KOPT-K1 (cell line): ENCODE measurements around the gene KCNQ4.

ENCODE experiments used
- H3K27ac ChIP-seq: fragments of 200-600 bp; sonication (generic); 2 replicates; pipeline ENCODE4 v1.5.1; 2016; ENCODE audit warnings: antibody characterized with exemption, mild to moderate bottlenecking, low read depth, low read length; ENCODE audit not compliant: poor library complexity, severe bottlenecking
- H3K36me3 ChIP-seq: fragments of 200-600 bp; sonication (generic); 2 replicates; pipeline ENCODE4 v1.5.1; 2017; ENCODE audit warnings: antibody characterized with exemption, mild to moderate bottlenecking, low read length, moderate library complexity; ENCODE audit not compliant: insufficient read depth
- H3K9me3 ChIP-seq: fragments of 200-600 bp; sonication (generic); 2 replicates; pipeline ENCODE4 v1.5.1; 2017; ENCODE audit warnings: antibody characterized with exemption, low read length, mild to moderate bottlenecking; ENCODE audit not compliant: insufficient read depth, poor library complexity, severe bottlenecking

The KCNQ4 gene

DNA sequence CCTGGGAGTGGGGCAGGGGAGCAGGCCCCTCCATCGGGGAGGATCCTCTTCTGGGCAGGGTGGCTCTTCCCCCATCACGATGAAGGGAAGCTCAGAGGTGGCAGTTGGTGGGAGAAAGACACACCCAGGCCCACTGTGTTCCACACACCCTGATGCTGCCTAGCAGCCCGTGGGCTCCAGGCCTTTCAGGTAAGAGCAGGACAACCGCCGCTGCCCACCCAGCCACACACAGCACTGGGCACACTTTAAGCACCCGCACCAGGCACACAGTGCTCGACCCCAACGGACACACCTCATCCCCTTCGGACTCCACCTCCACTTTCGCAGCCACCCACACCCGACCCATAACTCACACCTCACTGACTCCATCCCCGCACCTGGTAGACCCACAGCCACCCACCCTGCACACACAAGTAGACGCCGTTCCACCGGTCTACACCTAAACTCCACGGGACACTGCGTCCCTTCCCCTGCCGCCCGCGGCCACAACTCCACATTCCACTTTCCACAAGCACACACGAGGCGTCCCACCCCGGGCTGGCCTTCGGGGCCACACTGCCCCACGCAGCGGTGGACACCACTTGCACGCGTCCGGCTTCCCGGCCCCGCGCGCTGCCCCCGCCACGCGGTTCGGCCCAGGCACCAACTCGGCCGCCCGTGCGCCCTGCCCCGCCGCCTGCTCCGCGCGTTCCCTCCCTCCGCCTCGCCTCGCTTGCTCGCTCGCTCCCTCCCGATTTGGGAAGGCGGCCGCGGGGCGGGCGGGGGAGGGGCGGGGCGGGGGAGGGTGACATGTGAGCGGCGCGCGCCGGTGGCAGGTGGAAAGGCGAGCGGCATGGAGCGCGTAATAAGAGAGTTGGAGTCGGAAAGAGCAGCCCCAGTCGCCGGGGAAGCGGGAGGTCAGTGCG, at the start of gene KCNQ4:
Gene KCNQ4, plus strand, starts transcription at position 787 of the 905 bp plus-strand sequence. CDS start 307 bp downstream, outside the sequence.
- Histone ChIP-seq H3K36me3 (no peaks in the 10 kb centered on the region), H3K9me3 (no peaks in the 10 kb centered on the region), H3K27ac (no peak within 1 kb of the TSS)

DNA sequence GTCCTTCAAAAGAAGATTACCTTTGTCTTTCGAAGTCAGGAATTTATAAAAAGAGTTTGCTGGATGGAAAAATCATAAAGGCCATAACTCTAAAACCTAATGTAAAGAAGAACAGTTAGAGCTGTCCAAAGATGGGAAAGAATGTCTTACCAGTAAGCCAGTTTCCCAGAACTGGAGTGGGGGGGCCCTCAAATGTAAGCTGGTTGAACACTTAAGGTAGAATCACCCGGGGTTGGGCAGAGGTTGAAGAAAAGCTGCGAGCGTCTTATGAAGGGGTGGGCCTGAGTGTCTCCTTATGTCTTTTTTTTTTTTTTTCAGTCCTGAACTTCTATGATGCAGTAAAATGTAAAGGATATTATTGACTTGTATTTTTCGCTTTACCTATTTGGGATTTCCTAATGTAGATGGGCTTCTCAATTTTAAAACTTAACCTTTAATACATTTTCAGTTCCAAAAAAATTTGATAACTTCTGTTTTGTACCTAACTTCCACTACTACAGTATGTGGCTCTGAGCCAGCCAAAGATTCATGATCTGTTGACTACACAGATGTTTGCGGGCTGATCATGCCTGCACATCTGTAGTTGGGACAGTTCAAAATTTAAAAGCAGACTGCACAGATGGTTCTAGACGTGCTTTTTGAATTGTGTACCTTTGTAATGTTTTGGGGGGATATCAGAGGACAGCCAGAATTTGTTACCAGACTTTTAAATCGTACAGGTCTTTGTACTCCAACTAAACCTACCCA, 48.5 kb upstream of the KCNQ4 start:
- H3K9me3 ChIP-seq: no peaks in the 10 kb centered on the region
- peaks cover 29% of the 10 kb centered on the region for H3K36me3 ChIP-seq
- H3K27ac ChIP-seq: no peak overlapping the region

DNA sequence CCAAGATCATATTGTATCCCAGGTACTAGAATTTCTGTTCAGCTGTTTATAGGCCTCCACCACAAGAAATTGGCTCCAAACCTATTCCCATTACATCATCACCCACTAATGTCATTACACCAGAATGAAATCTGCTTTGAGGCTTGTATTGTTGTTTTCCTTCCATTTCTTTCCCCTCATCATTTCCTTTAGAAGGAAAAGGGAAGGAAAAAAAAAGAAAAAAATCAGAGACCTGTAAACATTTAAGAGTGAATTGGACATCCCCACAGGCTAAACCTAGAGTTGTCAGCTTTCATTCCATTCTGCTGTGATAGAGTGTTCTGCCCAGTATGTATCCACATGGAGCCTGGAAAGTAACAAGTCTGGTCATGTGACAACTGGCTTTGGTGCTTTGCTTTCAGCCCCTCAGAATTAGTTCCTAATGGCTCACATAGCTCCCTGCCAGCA, 47.5 kb upstream of the KCNQ4 start:
- Histone ChIP-seq H3K27ac (no peak overlapping the region), H3K9me3 (no peaks in the 10 kb centered on the region)

DNA sequence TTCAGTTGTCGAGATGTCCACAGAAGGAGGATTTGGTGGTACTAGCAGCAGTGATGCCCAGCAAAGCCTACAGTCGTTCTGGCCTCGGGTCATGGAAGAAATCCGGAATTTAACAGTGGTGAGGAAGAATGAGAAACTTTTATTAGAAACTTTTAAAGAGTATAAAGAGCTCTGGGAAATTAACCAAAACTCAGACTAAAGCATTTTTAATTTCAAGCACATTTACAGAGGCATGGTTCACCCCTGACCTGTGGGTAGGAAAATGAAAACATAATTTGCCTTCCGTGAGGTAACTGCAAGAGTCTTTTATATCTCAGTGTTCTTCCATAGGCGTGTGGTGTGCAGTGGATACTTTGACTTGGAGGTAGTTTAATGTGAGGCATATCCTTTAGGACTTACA, 44.8 kb upstream of the KCNQ4 start:
- peaks cover 57% of the 10 kb centered on the region for H3K36me3 ChIP-seq
- H3K9me3 ChIP-seq: no peaks in the 10 kb centered on the region
- H3K27ac ChIP-seq: no peak overlapping the region

More for the DNA sequence above, 47.5 kb upstream of the KCNQ4 start:
- peaks cover 30% of the 10 kb centered on the region for H3K36me3 ChIP-seq

DNA sequence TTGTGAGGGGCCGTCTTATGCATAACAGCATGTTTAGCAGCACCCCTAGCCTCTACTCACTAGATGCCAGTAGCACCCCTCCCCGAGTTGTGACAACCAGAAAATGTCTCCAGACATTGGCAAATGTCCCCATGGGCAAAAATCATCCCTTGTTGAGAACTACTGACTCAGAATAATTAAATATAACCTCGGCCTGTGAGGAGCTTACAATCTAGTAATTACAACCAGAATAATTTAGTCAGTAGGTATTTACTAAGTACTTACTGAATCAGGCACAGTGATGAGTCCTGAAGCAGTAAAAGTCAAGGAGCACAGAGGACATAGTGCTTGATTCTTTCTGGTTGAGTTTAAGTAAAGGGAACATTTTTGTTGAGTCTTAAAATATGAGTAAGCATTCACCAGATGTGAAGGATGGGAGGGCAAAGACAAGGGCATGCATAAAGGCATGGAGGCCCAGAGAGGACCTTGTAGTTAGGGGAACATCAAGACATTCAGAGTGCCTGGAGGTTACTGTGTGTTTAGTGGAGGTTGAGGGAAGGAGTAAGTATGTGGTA, 44.1 kb upstream of the KCNQ4 start:
- Histone ChIP-seq H3K27ac (no peak overlapping the region), H3K9me3 (no peaks in the 10 kb centered on the region), H3K36me3 (peaks cover 64% of the 10 kb centered on the region)

DNA sequence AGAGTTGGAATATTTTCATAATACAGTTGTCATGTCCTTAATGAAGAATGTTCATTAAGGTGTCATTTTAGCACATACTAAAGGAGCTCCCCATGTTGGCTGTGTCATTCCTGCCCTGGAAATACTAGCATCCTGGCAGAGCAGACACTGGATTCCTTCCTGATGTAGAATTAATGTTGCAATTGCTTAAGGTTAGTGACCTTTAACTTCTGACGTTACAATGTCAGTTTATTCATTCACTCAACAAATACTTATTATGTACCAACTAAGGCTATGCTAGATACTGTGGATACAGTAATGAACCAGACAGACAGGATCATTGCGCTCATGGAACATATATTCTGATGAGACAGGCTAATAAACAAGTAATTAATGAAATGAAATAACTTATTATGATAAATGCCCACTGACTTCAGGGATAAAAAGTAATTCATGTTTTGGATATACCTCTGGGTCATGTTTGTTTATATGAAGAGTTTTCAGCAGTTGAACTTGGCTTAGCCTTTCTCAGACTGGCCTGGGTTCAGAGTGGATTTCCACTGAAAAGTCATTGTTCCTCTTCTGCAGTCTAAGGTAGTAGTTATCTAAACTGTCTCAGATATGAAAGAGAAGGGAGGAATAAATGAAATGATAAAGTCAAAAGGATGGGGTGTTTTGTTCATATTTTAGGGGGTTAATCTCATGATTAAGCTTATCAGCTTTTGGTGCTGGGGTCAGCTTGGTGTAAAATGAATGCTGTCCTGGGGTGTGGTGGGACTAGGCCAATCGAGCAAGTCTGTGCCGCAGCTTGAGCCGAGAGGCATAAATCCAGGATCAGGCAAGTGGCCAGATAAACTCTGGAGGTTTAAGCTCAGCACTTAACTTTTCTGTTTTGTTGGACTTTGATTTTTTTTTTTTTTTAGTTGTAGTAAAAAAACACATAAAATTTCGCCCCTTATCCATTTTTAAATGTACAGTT, 43.3 kb upstream of the KCNQ4 start:
- Histone ChIP-seq H3K27ac (no peak overlapping the region), H3K36me3 (peaks cover 72% of the 10 kb centered on the region), H3K9me3 (no peaks in the 10 kb centered on the region)

DNA sequence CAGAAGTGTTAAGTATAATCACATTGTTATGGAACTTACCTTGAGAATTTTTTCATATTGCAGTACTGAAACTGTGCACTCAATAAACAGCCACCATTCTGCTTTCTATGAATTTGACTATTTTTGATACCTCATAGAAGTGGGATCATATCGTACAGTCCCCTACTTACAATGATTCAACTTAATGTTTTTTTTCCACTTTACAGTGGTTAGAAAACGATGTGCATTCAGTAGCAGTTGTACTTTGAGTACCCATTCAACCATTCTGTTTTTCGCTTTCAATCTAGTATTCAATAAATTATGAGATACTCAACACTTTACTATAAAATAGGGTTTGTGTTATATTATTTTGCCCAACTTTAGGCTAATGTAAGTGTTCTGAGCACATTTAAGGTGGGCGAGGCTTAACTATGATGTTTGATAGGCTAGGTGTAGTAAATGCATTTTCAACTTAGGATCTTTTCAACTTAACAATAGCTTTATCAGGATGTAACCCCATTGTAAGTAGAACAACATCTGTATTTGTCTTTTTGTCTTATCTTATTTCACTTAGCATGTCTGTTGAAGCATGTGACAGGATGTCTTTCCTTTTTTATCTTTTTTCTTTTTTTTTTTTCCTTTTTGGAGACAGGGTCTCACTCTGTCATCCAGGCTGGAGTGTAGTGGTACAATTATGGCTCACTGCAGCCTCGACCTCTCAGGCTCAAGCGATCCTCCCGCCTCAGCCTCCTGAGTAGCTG, 42.4 kb upstream of the KCNQ4 start:
- H3K9me3 ChIP-seq: no peaks in the 10 kb centered on the region
- H3K36me3 ChIP-seq: peaks cover 80% of the 10 kb centered on the region
- no peak overlapping the region for H3K27ac ChIP-seq

DNA sequence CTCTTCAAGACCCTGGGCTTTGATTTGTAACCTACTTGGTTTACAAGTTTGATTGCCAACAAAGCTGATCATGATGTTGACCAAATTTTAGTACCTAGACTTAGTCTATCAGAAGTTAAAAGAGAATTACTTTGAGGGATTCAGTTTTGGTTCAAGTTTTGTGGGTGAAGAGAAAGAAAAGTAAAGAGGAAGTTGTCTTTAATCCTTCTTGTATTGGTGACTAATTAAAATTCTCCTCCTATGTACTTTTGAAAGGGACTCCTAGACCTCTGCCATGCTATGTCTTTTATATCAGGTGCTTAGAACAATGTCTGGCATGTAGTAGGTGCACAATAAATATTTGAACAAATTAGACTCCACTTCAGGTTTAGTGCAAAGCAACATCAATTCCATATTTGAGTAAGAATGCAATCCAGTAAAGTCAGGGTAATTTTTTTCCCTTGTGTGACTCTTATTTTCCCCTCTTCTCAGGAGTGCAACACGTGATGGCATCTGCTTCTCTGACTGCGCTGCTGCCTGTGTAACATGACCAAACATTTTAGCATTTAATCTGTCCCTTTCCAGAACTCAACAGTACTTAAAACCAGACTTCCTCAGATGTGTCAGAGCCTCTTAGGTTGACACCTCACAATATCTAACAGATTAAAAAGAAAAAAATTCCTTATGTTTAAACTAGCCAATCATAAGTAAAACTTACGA, 41.1 kb upstream of the KCNQ4 start:
- Histone ChIP-seq H3K27ac (no peak overlapping the region), H3K9me3 (no peaks in the 10 kb centered on the region), H3K36me3 (peaks cover 93% of the 10 kb centered on the region)

DNA sequence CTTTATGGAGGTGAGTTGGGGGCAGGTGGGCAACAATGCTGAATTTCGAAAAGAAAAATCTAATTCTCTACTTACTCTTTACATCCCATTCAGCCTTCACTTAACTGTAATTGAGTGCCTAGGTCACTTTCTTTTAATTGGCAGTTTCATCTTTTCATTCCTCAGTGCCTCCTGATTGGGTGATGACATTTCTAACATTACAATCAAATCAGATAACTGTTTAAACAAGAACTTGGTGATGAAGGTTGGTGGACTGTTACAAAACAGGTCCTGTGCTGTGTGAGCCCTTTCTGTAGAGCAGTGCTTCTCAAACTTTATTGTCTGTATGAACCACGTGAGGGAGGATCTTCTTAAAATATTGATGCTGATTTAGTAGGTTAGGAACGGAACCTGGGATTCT, 40.1 kb upstream of the KCNQ4 start:
- H3K36me3 ChIP-seq: peaks cover 99% of the 10 kb centered on the region
- H3K27ac ChIP-seq: no peak overlapping the region
- no peaks in the 10 kb centered on the region for H3K9me3 ChIP-seq

DNA sequence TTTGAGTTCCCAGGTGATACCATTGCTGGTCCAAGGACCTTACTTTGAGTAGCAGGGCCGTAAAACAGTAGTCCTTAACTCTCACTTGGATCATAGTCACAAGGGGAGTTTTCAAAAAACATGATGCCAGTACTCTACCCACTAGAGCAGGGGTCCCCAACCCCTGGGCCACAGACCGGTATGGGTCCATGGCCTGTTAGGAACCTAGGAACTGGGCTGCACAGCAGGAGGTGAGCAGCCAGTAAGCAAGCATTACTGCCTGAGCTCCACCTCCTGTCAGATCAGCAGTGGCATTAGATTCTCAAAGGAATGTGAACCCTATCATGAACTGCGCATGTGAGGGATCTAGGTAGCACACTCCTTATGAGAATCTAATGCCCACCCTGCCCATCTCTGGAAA, 39.7 kb upstream of the KCNQ4 start:
- Histone ChIP-seq H3K9me3 (no peaks in the 10 kb centered on the region), H3K36me3 (peaks cover 99% of the 10 kb centered on the region), H3K27ac (no peak overlapping the region)

DNA sequence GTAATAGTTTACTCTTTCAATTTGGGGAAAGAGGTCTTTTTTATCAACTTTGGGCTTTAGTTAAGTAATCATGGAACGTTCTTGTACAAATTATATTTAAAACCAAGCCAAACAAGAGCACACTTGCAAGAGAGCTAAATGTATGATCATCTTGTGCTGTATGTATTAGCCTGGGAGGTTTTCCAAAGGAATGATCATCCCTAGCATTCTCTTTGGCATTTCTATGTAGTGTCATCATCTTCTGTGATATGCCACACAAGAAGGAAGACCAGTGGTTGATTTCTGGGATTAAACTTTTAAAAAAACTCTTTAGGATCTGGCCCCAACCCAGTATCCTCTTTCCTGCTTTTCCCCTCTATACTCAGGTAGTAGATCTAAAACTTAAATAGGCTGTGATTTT, 38.4 kb upstream of the KCNQ4 start:
- H3K9me3 ChIP-seq: no peaks in the 10 kb centered on the region
- no peak overlapping the region for H3K27ac ChIP-seq
- peaks cover 99% of the 10 kb centered on the region for H3K36me3 ChIP-seq

DNA sequence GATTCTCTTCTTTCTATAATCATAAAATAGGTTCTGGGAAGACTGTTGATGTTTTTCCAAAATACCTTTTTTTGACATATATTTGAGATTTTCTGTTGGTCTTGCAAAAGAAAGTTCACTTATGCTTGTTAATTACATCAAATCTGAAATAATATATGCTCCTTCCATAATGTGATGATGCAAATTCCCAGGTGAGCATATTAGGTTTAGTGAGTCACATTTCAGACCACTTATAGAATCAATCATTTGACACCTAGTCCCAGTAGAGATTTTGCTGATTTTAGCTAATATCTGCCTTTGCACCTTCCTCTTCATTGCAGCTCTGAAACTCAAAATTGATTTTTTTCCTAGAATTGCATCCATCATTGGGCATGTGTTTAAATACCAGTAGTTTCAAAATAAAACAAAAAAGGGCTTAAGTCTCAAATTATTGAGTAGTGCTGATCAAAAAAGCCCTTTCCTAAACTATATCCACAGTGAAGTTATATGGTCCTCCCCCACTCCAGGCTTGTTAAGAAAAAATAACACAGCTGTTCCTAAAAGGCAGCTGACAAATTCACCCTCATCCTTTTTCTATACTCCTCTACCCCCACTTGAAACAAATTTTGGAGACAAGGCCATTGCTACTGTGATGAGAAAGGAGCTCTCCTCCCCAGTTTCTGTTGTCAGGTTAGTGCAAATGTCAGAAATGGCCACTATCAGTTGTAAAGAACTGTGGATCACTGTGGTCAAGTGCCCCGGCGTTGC, 37.1 kb upstream of the KCNQ4 start:
- Histone ChIP-seq H3K9me3 (no peaks in the 10 kb centered on the region), H3K27ac (no peak overlapping the region), H3K36me3 (peaks cover 99% of the 10 kb centered on the region)
